Spleen (tissue), 7 donors: ENCODE data around the gene TTLL8.

Experiments
- POLR2A ChIP-seq, 3 donors: fragments of 450-650 bp; IDR thresholded peaks; one replicate each; pipeline ENCODE4 v1.5.1; 2017; ENCODE audit warnings: antibody characterized with exemption in 3 of 3, mild to moderate bottlenecking in 1 of 3
- TF ChIP-seq, protein P1 (sequence below), 11 experiments: fragments of 200-600 bp in 7 of 11; fragments of 450-650 bp in 4 of 11; sonication (generic) in 4 of 11; IDR thresholded peaks in 8 of 11; conservative IDR thresholded peaks in 3 of 11; 1 replicate in 7 of 11; 2 replicates in 4 of 11; pipeline versions ENCODE4 v1.4.0 to v1.8.0; 2016 to 2021; ENCODE audit warnings: antibody characterized with exemption in 11 of 11, inconsistent platforms in 4 of 11, mild to moderate bottlenecking in 1 of 11
- donor health status: DM: no; HTN: no; CAD: no; lungs with moderate emphysema.
- donor health status: DM: no; HTN: no; CAD: no.
- donor health status: DM: no; HTN: no; CAD: no.

DNA sequence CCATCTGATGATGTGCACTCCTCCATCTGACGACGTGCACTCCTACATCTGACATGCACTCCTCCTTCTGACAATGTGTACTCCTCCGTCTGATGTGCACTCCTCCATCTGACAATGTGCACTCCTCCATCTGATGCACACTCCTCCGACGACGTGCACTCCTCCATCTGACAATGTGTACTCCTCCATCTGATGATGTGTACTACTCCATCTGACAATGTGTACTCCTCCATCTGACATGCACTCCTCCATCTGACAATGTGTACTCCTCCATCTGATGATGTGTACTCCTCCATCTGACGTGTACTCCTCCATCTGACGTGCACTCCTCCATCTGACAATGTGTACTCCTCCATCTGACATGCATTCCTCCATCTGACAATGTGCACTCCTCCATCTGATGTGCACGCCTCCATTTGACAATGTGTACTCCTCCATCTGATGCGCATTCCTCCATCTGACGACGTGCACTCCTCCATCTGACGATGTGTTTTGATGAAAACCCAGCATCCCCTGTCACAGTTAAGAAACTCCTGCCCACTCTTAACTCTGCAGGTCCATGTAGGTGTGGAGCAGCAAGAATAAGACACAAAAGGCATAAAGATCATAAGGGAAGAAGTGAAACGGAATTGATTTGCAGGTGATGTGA lies 35.8 kb downstream of the TTLL8 start:
- TF ChIP-seq, protein P1, sequence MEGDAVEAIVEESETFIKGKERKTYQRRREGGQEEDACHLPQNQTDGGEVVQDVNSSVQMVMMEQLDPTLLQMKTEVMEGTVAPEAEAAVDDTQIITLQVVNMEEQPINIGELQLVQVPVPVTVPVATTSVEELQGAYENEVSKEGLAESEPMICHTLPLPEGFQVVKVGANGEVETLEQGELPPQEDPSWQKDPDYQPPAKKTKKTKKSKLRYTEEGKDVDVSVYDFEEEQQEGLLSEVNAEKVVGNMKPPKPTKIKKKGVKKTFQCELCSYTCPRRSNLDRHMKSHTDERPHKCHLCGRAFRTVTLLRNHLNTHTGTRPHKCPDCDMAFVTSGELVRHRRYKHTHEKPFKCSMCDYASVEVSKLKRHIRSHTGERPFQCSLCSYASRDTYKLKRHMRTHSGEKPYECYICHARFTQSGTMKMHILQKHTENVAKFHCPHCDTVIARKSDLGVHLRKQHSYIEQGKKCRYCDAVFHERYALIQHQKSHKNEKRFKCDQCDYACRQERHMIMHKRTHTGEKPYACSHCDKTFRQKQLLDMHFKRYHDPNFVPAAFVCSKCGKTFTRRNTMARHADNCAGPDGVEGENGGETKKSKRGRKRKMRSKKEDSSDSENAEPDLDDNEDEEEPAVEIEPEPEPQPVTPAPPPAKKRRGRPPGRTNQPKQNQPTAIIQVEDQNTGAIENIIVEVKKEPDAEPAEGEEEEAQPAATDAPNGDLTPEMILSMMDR (IDR thresholded peaks at IDR 0.05 in 8 of 11, conservative IDR thresholded peaks at IDR 0.05 in 3 of 11) = no peak
- TF ChIP-seq POLR2A (IDR thresholded peaks at IDR 0.05) = no peak
